Heart left ventricle (tissue), 13 donors: ENCODE results near the gene THSD1.

ENCODE experiments used
- CTCF ChIP-seq, 12 donors: fragments of 200-600 bp; sonication (generic) in 4 of 12; IDR thresholded peaks; one replicate each; pipeline versions ENCODE4 v1.5.0 to v1.8.0; 2018 to 2022; ENCODE audit warnings: antibody characterized with exemption in 12 of 12, mild to moderate bottlenecking in 5 of 12
- POLR2A ChIP-seq, 2 donors: fragments of 450-650 bp; IDR thresholded peaks; one replicate each; pipeline ENCODE4 v1.6.1; 2017; ENCODE audit warnings: antibody characterized with exemption in 2 of 2, mild to moderate bottlenecking in 2 of 2, moderate library complexity in 2 of 2
- donor health status: ischemic (EF 13 %, LVEDD 7.1; RV severe dilation, severe dysfunction).
- donor health status: DM: no; HTN: yes; CAD: no.
- donor health status: DM: no; HTN: no; CAD: no.
- donor health status: ischemic (EF 25% LVEDD 6.9; RV normal size, moderate dysfunction).
- donor health status: ischemic (EF 25% LVEDD 5.7; RV mildly dilated, moderate dysfunction).
- donor health status: ischemic (EF 35%, LVEDD 5.7; RV mildly dilated, moderate dysfunction).
- donor health status: nonischemic (EF 11% LVEDD 7.7; RV severe dilation, severe dysfunction).
- donor health status: DM: yes; HTN: yes; CAD: no.
- donor health status: PGD.
- donor health status: ischemic (EF 29% LVEDD 5.4; RV normal size, mild dysfunction).
- donor health status: nonischemic (EF 23%, LVEDD 6.1; RV moderate dilation, normal function).

GRCh38 chr13:52450793-52451116, 44.8 kb upstream of the THSD1 start:
- TF ChIP-seq CTCF (IDR thresholded peaks at IDR 0.05) (peak in 4 of 12 donors; percentile 6 to 38 (median 26)), POLR2A (IDR thresholded peaks at IDR 0.05) (no peak)
